GM12878 (cell line): ENCODE measurements around the gene MMADHC. TPM values are rescaled to one million over a fixed set of nuclear protein-coding genes. Genes with fewer than 3 reads are reported as not detected.

ENCODE experiments used
- ATAC-seq: fragments of 200-7000 bp; cut with Tn5 transposase; 3 replicates; pipeline ENCODE4 v1.9.1; 2020; ENCODE audit warnings: mild to moderate bottlenecking, moderate library complexity
- BruUV-seq: library from RNA; stranded (reverse); fragments of 400-500 nt; replicated peaks from 2 replicates; lab custom pipeline; 2021; lab: Mats Ljungman, UMichigan
- CTCF ChIA-PET: fragments of 300-600 bp; sonication (Branson Sonifier 250); formaldehyde crosslinking; extraction: SDS; loops from one replicate; lab custom pipeline; 2021; ENCODE audit warnings: inconsistent platforms; lab: Yijun Ruan, JAX
- POLR2A ChIA-PET: fragments of 350-600 bp; formaldehyde crosslinking; extraction: SDS; loops from one replicate; lab custom pipeline; 2021; ENCODE audit warnings: inconsistent platforms; lab: Charles Lee
- RAD21 ChIA-PET: fragments of 300-600 bp; sonication (Branson Sonifier 250); formaldehyde crosslinking; loops from one replicate; lab custom pipeline; 2023; ENCODE audit warnings: antibody characterized with exemption; ENCODE audit not compliant: unreplicated experiment; lab: Charles Lee
- SMC1A ChIA-PET: fragments of 300-600 bp; sonication (Branson Sonifier 250); formaldehyde crosslinking; loops from one replicate; lab custom pipeline; 2023; ENCODE audit not compliant: unreplicated experiment, uncharacterized antibody; lab: Charles Lee
- DNase-seq: peaks from one replicate; pipeline ENCODE4 v3.0.0-alpha.2; 2011; ENCODE audit warnings: low read depth, low spot score
- FAIRE-seq: peaks from 3 replicates; lab custom pipeline; 2011; peaks lifted over from hg19 to GRCh38; lab: Jason Lieb, UNC
- H2AFZ ChIP-seq: 2 replicates; pipeline ENCODE4 v1.6.0; 2011; ENCODE audit warnings: low read depth, low read length, control low read depth; ENCODE audit not compliant: control insufficient read depth
- H3K27ac ChIP-seq: 2 replicates; pipeline ENCODE4 v1.5.1; 2011; ENCODE audit warnings: control low read depth; ENCODE audit not compliant: control insufficient read depth, insufficient read depth
- H3K27me3 ChIP-seq, 2 experiments: replicated peaks in 1 of 2; 2 replicates each; pipeline versions ENCODE4 v1.6.0 to v1.6.1; 2011; ENCODE audit warnings: low read length in 1 of 2; ENCODE audit not compliant: control insufficient read depth in 2 of 2, insufficient read depth in 2 of 2
- H3K36me3 ChIP-seq, 2 experiments: 2 replicates each; pipeline ENCODE4 v1.5.1; 2011; ENCODE audit warnings: low read length in 1 of 2; ENCODE audit not compliant: control insufficient read depth in 2 of 2, insufficient read depth in 2 of 2
- H3K4me1 ChIP-seq: 2 replicates; pipeline ENCODE4 v1.6.1; 2011; ENCODE audit warnings: mild to moderate bottlenecking, low read length, moderate library complexity, mixed read lengths; ENCODE audit not compliant: control insufficient read depth, insufficient read depth
- H3K4me2 ChIP-seq: 2 replicates; pipeline ENCODE4 v1.6.0; 2011; ENCODE audit warnings: control low read depth; ENCODE audit not compliant: control insufficient read depth, insufficient read depth
- H3K4me3 ChIP-seq: fragments of 200-600 bp; sonication (generic); 2 replicates; pipeline ENCODE4 v1.5.1; 2016
- H3K79me2 ChIP-seq: 2 replicates; pipeline ENCODE4 v1.6.0; 2011; ENCODE audit warnings: low read length; ENCODE audit not compliant: control insufficient read depth, insufficient read depth
- H3K9ac ChIP-seq: 2 replicates; pipeline ENCODE4 v1.8.0; 2011; ENCODE audit warnings: low read length, control low read depth, mixed read lengths; ENCODE audit not compliant: control insufficient read depth, insufficient read depth
- H3K9me3 ChIP-seq: replicated peaks from 3 replicates; pipeline ENCODE4 v1.5.1; 2011; ENCODE audit warnings: mild to moderate bottlenecking, low read length; ENCODE audit not compliant: control insufficient read depth, insufficient read depth
- H4K20me1 ChIP-seq: 2 replicates; pipeline ENCODE4 v1.6.0; 2011; ENCODE audit not compliant: control insufficient read depth, insufficient read depth
- BACH1 ChIP-seq: fragments of 450-650 bp; IDR thresholded peaks from 2 replicates; pipeline ENCODE4 v1.6.1; 2017; ENCODE audit warnings: mild to moderate bottlenecking, borderline replicate concordance
- BHLHE40 ChIP-seq, 2 experiments: fragments of 450-650 bp in 1 of 2; IDR thresholded peaks; 2 replicates each; pipeline ENCODE4 v1.6.1; 2011 to 2017; ENCODE audit warnings: low read depth in 2 of 2, borderline replicate concordance in 1 of 2, improper control_type of control experiment in 1 of 2, low read length in 1 of 2, mild to moderate bottlenecking in 1 of 2
- BMI1 ChIP-seq: fragments of 450-650 bp; IDR thresholded peaks from 2 replicates; pipeline ENCODE4 v1.6.1; 2016; ENCODE audit warnings: mild to moderate bottlenecking, moderate library complexity, borderline replicate concordance
- CEBPB ChIP-seq, 2 experiments: fragments of 150-350 bp in 1 of 2; IDR thresholded peaks; 2 replicates each; pipeline ENCODE4 v1.6.1; 2012 to 2014; ENCODE audit warnings: low read depth in 2 of 2, low read length in 2 of 2, borderline replicate concordance in 1 of 2, inconsistent platforms in 1 of 2
- IKZF1 ChIP-seq: fragments of 450-650 bp; conservative IDR thresholded peaks from 2 replicates; pipeline ENCODE4 v1.6.1; 2017; ENCODE audit warnings: antibody characterized with exemption, mild to moderate bottlenecking
- MEF2A ChIP-seq: IDR thresholded peaks from 2 replicates; pipeline ENCODE4 v1.6.1; 2011; ENCODE audit warnings: low read depth, mild to moderate bottlenecking, low read length, moderate library complexity; ENCODE audit not compliant: insufficient read depth
- MYB ChIP-seq: fragments of 150-350 bp; IDR thresholded peaks from 2 replicates; pipeline ENCODE4 v1.6.1; 2014; ENCODE audit warnings: mild to moderate bottlenecking, low read depth, low read length, borderline replicate concordance
- NBN ChIP-seq: fragments of 450-650 bp; IDR thresholded peaks from 2 replicates; pipeline ENCODE4 v1.6.1; 2016
- NR2C1 ChIP-seq: fragments of 450-650 bp; IDR thresholded peaks from 2 replicates; pipeline ENCODE4 v1.6.1; 2017; ENCODE audit warnings: antibody characterized with exemption, mild to moderate bottlenecking, moderate library complexity
- SIN3A ChIP-seq: IDR thresholded peaks from 2 replicates; pipeline ENCODE4 v1.6.1; 2012; ENCODE audit warnings: low read depth, low read length, improper control_type of control experiment
- SMAD1 ChIP-seq: fragments of 450-650 bp; IDR thresholded peaks from 2 replicates; pipeline ENCODE4 v1.6.1; 2018; ENCODE audit warnings: mild to moderate bottlenecking, low read depth; ENCODE audit not compliant: partially characterized antibody
- SP1 ChIP-seq: IDR thresholded peaks from one replicate; pipeline ENCODE4 v1.6.1; 2011; ENCODE audit warnings: low read depth, low read length
- SREBF2 ChIP-seq: IDR thresholded peaks from 2 replicates; pipeline ENCODE4 v1.6.1; 2012; ENCODE audit warnings: mild to moderate bottlenecking, low read length
- YBX1 ChIP-seq: fragments of 450-650 bp; IDR thresholded peaks from 2 replicates; pipeline ENCODE4 v1.6.1; 2016; ENCODE audit warnings: antibody characterized with exemption
- ZBED1 ChIP-seq: IDR thresholded peaks from 2 replicates; pipeline ENCODE4 v1.6.1; 2016; ENCODE audit warnings: borderline replicate concordance
- ZNF207 ChIP-seq: fragments of 450-650 bp; IDR thresholded peaks from 2 replicates; pipeline ENCODE4 v1.6.1; 2014; ENCODE audit warnings: antibody characterized with exemption, mild to moderate bottlenecking, borderline replicate concordance
- ZNF384 ChIP-seq: IDR thresholded peaks from 2 replicates; pipeline ENCODE4 v1.6.1; 2012; ENCODE audit warnings: low read depth, mild to moderate bottlenecking, low read length, improper control_type of control experiment, borderline replicate concordance
- ZZZ3 ChIP-seq: IDR thresholded peaks from 2 replicates; pipeline ENCODE4 v1.6.1; 2011; ENCODE audit warnings: low read depth; ENCODE audit not compliant: control insufficient read depth, insufficient read length
- WGBS: methylation state at CpG from one replicate; pipeline ENCODE4 v1.1.6; 2016; ENCODE audit warnings: low lambda C conversion rate; ENCODE audit not compliant: insufficient replicate concordance, insufficient coverage; ENCODE audit errors: missing lambda C conversion rate; 5-methylcytosine and 5-hydroxymethylcytosine counted together
- in situ Hi-C: fragments of 300-500 bp; cut with MboI; formaldehyde crosslinking; loops from 9 replicates; pipeline ENCODE4 v1.14.3; 2018; ENCODE audit warnings: mixed read lengths
- intact Hi-C: fragments of 100-400 bp; cut with micrococcal nuclease; formaldehyde crosslinking; loops from one replicate; pipeline ENCODE4 v1.14.2; 2022; ENCODE audit not compliant: unreplicated experiment
- polyA plus RNA-seq, 11 experiments: library from polyadenylated mRNA; depleted of rRNA in 4 of 11; unstranded in 6 of 11; stranded (reverse) in 5 of 11; fragments of >200 nt; fragmentation: Nextera tagmentation in 4 of 11; fragmentation: Illumina TruSeq in 1 of 11; extraction: Ambion mirVana in 4 of 11; extraction: Trizol in 1 of 11; gene quantifications; 1 replicate in 1 of 11; 2 replicates in 10 of 11; pipeline versions ENCODE4 v1.2.1 to v1.2.3, GENCODE V29; 2011 to 2016; ENCODE audit warnings: inconsistent platforms in 2 of 11, missing spikeins in 2 of 11, low read depth in 1 of 11
- total RNA-seq, 4 experiments: library from RNA; depleted of rRNA in 3 of 4; stranded (reverse); fragments of >200 nt in 3 of 4; fragmentation: Illumina TruSeq in 1 of 4; extraction: Trizol in 1 of 4; gene quantifications; 2 replicates each; pipeline versions ENCODE4 v1.2.1 to v1.2.3, GENCODE V29; 2013 to 2021

The MMADHC gene
- total and polyA plus RNA-seq, 10 of the 15 experiments (the other 5 are each of a cell fraction or from before 2014, with no cell fraction given): 93.6 to 415 (median 147) TPM

DNA sequence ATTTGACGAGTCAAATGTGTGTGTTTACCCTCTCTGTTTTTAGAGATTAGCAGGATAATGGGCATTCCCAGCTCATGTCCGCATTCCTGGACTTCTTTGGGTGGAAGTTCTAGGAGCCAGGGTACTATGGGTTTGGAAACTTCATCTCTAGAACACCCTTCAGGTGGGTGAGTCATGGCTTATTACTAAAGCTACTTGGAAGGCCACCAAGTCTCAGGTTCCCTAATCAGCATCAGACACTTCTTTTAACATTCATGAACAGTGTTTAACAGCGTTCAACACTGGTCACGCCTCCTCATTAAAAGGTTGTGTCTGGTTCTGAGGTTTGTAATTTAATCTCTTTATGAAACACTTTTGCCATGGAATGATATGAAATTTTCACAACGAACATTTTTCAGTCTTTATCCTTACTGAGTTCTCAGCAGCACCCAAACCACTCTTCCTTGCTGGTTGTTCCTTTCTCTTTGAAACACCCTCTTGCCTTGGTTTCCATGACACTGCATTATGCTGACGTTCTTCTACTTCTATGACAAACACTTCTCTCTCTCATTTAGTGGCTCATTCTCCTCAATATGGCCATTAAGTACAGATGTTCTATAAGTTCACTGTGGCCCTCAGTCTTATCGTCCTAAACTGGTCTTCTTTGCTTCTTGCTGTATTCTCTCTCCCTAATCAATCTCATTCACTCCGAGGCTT lies 49.3 kb downstream of the MMADHC start:
- ChIA-PET POLR2A (no interaction called here), RAD21 (no interaction called here), CTCF (no interaction called here), SMC1A (no interaction called here)
- H3K4me2 ChIP-seq: no peak overlapping the region
- no peak overlapping the region for H2AFZ ChIP-seq
- no peak for FAIRE-seq
- no peak for DNase-seq
- no peak for TF ChIP-seq MEF2A
- TF ChIP-seq IKZF1: no peak
- no peak for TF ChIP-seq YBX1
- TF ChIP-seq NBN: no peak
- TF ChIP-seq BACH1: no peak
- no peak for TF ChIP-seq BMI1
- no peak for TF ChIP-seq CEBPB (IDR thresholded peaks at IDR 0.05; ENCODE audit: borderline replicate concordance in 1 of 2, low read depth in 2 of 2, low read length in 2 of 2)
- no peak for TF ChIP-seq SP1
- no peak for TF ChIP-seq ZNF384
- no peak for TF ChIP-seq ZNF207
- no peak for TF ChIP-seq BHLHE40 (IDR thresholded peaks at IDR 0.05; ENCODE audit: borderline replicate concordance in 1 of 2, low read depth in 2 of 2, low read length in 1 of 2)
- no peak for TF ChIP-seq SIN3A
- TF ChIP-seq NR2C1: no peak
- no peak for TF ChIP-seq ZBED1
- TF ChIP-seq SREBF2: no peak
- no peak for TF ChIP-seq MYB
- TF ChIP-seq SMAD1: no peak
- no peak for TF ChIP-seq ZZZ3
- no peaks in the 10 kb centered on the region for H3K4me1 ChIP-seq
- no peak for ATAC-seq
- WGBS: 39% methylated on average over 8 of the region's 8 CpGs
- H3K27ac ChIP-seq: no peak overlapping the region
- no peaks in the 10 kb centered on the region for H3K9me3 ChIP-seq
- no peak overlapping the region for H3K4me3 ChIP-seq
- H3K27me3 ChIP-seq: no peaks in the 10 kb centered on the region; a peak in 1 of 4 replicates
- H3K36me3 ChIP-seq: no peaks in the 10 kb centered on the region
- in situ Hi-C loops (no loop called here), intact Hi-C loops (no loop called here)
- no peaks in the 10 kb centered on the region for H4K20me1 ChIP-seq
- H3K79me2 ChIP-seq: no peaks in the 10 kb centered on the region
- no TSS peak for BruUV-seq
- H3K9ac ChIP-seq: no peak overlapping the region
